ENCODE data around the gene PLPP3. TPM values are rescaled to one million over a fixed set of nuclear protein-coding genes. Genes with fewer than 3 reads are reported as not detected.

The PLPP3 gene
- total and polyA plus RNA-seq, 9 of the 15 experiments (the other 6 are each of a cell fraction or from before 2014, with no cell fraction given): 0.07 to 0.54 (median 0.20) TPM

DNA sequence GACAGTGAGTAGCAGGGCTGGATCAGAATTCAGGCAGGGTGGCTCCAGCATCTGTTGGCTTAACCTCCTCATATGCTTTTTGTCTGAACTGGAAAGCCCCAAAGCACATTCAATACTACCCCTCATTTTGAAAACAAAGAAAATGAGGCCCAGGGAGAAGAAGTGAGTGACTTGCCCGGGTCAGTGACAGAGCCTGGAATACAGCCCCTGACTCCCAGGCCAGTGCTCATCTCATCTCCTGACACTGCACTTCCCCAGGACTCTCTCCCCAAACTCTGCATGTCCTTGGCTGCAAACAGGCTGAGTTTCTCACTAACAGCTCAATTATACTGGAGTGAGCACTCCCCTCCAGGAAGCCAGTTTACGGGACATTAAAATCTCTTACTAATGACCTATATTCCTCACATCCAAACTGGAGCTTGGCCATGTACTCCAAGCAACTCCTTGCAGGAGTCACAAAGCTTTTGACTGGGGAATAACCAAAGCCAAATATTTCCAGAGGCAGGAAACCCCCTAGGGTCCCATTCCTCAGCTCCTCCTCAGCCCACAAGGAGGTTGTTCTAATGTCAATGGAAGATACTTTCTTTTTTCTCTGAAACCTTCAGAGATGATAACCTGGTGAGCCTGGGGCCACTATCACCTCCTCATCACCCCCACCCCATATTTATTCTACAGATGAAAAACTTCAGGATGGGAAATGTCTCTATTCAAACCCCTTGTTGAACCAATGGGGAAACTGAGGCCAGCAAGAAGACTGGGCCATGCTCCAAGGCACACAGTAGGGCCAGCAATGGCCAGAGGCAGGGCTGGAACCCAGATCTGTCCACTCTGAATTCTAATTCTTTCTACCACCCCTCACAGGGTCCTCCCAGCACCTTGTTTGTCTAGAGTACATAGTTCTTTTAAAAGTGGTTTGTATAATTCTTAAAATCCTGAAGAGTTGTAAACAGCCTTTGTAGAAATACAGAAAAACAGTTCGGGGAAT is 127.0 kb downstream of the PLPP3 start:
- CTCF ChIA-PET (ENCODE audit: low intra/inter-chr PET ratio): no interaction called here
- H3K9me1 ChIP-seq (ENCODE audit: control insufficient read depth, insufficient read depth, low read length): no peaks in the 10 kb centered on the region
- intact Hi-C loops (cut with micrococcal nuclease): no loop called here

More for the DNA sequence above, 127.0 kb downstream of the PLPP3 start:
- Histone ChIP-seq H3K4me3 (no peak overlapping the region), H3K36me3 (ENCODE audit: control insufficient read depth, insufficient read depth, low read length) (no peaks in the 10 kb centered on the region), H3K9me3 (replicated peaks; ENCODE audit: control insufficient read depth, insufficient read depth, low read depth, low read length) (no peaks in the 10 kb centered on the region), H3K79me2 (ENCODE audit: control insufficient read depth, insufficient read depth, low read length) (no peaks in the 10 kb centered on the region), H3K4me1 (replicated peaks in 1 of 2; ENCODE audit: control insufficient read depth in 2 of 2, insufficient read depth in 2 of 2, low read length in 2 of 2) (no peaks in the 10 kb centered on the region; a peak in 1 of 5 replicates), H3K9ac (ENCODE audit: insufficient read depth in 1 of 2, low read depth in 2 of 2, low read length in 2 of 2) (no peak overlapping the region), H2AFZ (ENCODE audit: low read depth, low read length) (no peak overlapping the region), H3K27me3 (ENCODE audit: control insufficient read depth in 2 of 2, insufficient read depth in 2 of 2, low read length in 2 of 2) (no peaks in the 10 kb centered on the region; a peak in 2 of 5 replicates), H3K4me2 (ENCODE audit: insufficient read depth, low read length) (no peak overlapping the region), H3K27ac (ENCODE audit: extremely low read depth, low read depth, low read length) (no peak overlapping the region), H4K20me1 (replicated peaks; ENCODE audit: control insufficient read depth, insufficient read depth, low read length) (no peaks in the 10 kb centered on the region)
- TF ChIP-seq MBD2 (IDR thresholded peaks at IDR 0.05; ENCODE audit: borderline replicate concordance, low read depth) (no peak), BDP1 (IDR thresholded peaks at IDR 0.05; ENCODE audit: insufficient read depth, insufficient read length) (no peak), PPARD (CRISPR knock-in tag; IDR thresholded peaks at IDR 0.05) (no peak), TSC22D4 (tag; IDR thresholded peaks at IDR 0.05) (no peak), NCOR1 (IDR thresholded peaks at IDR 0.05) (no peak), MTF1 (CRISPR knock-in tag; IDR thresholded peaks at IDR 0.05; ENCODE audit: borderline replicate concordance) (no peak), PCBP2 (IDR thresholded peaks at IDR 0.05; ENCODE audit: low read depth, low read length, poor library complexity, severe bottlenecking) (no peak), STAG1 (CRISPR knock-in tag; IDR thresholded peaks at IDR 0.05; ENCODE audit: borderline replicate concordance) (no peak), RAD21 (CRISPR knock-in tag; conservative IDR thresholded peaks at IDR 0.05 in 1 of 2, IDR thresholded peaks at IDR 0.05 in 1 of 2) (no peak), CTCFL (IDR thresholded peaks at IDR 0.05; ENCODE audit: borderline replicate concordance, insufficient read depth, low read depth, low read length, poor library complexity, severe bottlenecking) (no peak), ZFP36 (IDR thresholded peaks at IDR 0.05; ENCODE audit: low read depth, low read length, partially characterized antibody) (no peak)
- WGBS (ENCODE audit: insufficient coverage, low coverage, missing lambda C conversion rate): 6% methylated on average over 3 of the region's 3 CpGs
- no peak for ATAC-seq
- FAIRE-seq: no peak
- BruUV-seq (replicated peaks): no TSS peak
- in situ Hi-C loops (cut with MboI): no loop called here
- POLR2A ChIA-PET: no interaction called here
- no peak for DNase-seq (ENCODE audit: extremely low read depth in 1 of 4, low spot score in 3 of 4)
